Dermis microvascular lymphatic vessel endothelial cell (primary cell): ENCODE data around the gene CTSE. TPM values are rescaled to one million over a fixed set of nuclear protein-coding genes. Genes with fewer than 3 reads are reported as not detected.

Source experiments
- DNase-seq, 2 donors: peaks; one replicate each; pipeline versions ENCODE4 v3.0.0 to v3.0.0-alpha.2; 2010; ENCODE audit warnings: low read depth in 2 of 2
- total RNA-seq: library from RNA; depleted of rRNA; stranded (reverse); fragments of >200 nt; gene quantifications from 2 replicates; pipeline ENCODE4 v1.2.1, GENCODE V29; 2014

The CTSE gene
- total RNA-seq, 1 donor from 2014 or later = not detected

DNA sequence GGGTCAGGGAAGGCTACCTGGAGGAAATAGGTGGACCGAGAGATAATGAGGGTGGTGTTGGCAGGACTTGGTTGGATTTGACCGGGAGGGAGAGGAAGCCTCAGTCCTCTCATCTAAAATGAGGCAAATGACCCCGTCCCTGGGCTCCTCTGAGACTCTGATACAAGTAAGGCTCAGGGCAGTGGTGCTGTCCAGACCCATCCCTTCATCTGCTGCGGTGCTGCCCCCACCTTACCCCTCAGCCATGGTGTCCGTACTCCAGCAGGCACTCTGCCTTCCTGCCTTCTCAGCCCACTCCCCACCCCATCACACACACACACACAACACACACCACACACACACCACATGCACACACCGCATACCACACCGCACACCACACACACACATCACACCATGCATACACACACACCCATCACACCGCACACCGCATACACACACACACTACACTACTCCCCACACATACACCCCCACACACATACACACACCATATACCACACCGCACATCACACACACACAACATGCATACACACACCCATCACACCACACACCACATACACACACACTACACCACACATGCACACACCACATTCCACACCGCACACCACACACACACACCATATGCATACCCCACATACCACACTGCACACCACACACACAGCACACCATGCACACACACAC, 51.1 kb downstream of the CTSE start:
- DNase-seq = no peak

DNA sequence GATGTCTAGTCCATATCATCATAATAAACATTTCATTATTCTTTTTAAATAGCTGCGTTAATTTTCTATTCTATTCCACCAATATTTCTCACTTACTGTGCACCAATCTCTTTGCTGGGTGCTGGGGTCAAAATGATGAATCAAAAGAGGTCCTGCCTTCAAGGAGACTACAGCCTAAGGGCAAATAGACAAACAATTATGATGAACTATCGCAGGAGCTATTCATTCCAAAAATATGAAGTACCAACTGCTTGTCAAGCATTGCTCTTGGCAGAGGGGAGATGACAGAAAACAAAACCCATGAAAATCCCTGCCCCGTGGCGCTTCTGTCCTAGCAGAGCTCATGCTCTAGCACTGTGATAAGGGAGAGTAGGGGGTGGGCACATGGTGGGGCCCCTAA, 51.6 kb downstream of the CTSE start:
- DNase-seq = no peak

DNA sequence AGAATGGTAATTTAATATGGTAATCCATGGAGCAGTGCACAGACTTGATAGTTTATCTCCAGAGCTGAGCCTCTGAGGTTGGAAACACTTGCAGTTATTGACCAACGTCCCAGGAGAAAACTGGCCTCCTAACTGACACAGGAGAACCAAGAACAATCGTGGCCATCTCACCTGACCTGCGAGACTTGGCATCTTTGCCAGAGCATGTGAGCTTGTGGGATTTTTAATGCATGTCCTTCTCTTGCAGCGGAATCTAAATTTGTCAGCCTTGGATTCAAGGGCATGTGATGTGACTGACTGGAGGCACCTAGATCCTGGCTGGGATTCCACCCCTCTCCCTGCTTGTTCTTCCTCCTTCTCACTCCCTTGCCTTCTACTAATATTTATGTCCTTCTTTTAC, 52.6 kb downstream of the CTSE start:
- DNase-seq = no peak

DNA sequence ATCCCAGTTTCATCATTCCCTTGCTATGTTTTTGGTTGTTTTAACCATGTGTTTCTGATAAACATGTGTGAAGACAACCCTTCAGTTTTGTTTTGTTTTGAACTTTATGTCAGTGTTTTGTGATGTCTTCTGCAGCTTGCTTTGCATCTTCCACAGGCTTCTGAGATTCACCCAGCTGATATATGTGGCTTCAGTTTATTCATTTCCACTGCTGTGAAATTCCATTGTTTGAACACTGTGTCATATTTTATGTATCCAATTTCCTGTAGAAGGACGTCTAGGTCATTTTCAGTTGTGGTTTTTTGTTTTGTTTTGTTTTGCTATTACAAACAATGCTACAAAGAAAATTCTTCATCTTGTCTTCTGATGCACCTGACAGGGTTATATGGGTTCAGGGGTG, 53.2 kb downstream of the CTSE start:
- peak; percentile 12 to 59 for DNase-seq

DNA sequence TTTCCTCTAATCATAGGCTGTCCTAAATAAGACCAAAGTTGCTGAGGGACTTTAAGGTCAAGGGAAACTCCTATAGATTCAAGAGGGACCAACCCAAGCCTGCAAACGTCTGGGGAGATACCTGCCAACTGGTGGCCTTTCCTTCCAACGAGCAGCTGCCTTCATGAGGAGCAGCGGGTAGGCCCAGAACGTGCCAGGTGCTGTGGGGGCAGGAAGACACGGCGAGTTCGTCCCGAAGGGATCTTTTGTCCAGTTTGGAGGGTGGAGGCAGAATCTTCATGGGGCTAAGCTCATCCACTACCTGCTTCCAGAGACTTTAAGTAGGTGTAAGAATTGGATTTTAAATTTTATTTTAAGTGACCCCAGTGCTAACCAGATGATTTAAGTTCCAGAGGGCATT, 54.5 kb downstream of the CTSE start:
- DNase-seq = no peak

DNA sequence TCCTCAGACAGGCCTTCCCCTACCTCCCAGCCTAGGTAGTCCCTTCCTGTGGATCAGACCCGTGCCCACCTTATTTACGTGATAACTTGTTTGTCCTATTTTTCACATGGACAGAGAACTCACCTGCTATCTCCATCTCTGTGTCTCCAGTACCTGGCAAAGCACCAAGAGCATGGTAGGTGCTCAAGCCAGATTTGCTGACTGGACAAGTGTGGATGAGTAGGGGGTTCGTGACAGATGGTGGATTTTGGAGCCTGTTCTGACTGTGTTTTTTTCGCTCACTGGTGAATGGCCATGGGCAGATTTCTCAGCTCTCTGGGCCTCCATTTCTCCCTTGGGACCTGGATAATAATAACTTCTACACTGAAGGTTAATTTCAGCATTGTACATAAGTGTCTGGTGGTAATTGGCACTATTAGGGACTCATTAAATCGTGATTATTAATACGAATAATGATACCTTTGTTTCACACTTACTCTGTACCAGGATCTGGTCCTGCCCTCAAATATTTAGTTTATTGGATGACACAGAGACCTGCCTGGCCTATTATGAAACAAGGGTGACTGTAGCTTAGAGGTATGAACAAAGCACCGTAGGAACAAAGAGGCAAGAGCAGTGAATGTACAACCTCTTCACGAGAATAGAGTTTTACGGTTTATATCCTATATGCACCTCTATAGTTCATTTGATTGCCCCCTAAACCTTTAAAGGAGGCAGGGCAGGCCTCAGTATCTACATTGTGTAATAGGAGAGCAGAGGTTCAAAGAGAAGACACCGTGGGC, 56.0 kb downstream of the CTSE start:
- no peak for DNase-seq

DNA sequence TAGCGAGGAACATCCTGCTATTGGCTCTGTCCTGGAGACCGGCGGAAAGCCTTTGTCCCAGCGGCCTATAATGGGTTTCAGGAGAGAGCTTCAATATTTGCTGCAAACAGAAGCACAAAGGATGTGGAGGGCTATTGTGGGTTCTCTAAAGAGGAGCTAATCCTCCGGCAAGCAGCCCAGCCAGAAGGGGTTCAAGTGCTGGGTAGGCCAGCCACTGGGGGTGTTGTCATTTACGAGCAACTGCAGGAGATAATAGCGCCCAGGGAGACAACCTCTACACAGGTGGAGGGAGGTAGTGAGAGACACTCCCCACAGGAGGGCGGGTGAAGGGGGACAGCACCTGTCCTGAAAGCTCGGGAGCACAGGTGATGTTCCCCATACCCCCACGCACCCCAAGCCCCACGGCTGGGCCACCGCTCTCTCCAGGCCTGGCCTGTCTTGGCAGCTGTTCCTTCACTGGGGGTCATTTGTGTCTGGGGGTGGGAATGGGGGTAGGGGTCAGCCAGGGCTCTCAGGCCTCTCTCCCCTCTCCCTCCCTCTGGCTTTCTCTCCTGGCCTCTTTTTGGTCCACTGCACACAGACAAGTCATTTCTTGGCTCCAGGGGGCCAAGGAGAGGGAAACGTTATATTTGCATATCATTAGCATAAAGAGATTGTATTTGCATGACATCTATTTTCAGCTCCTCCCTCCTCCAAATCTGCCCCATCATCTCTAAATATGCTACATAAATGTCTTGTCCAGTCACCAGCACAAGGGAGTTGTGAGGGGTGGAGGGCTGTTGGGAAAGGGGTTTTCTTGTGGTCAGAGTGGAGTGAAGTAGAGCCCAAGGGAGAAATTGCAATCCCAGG, 58.4 kb downstream of the CTSE start:
- DNase-seq = no peak

DNA sequence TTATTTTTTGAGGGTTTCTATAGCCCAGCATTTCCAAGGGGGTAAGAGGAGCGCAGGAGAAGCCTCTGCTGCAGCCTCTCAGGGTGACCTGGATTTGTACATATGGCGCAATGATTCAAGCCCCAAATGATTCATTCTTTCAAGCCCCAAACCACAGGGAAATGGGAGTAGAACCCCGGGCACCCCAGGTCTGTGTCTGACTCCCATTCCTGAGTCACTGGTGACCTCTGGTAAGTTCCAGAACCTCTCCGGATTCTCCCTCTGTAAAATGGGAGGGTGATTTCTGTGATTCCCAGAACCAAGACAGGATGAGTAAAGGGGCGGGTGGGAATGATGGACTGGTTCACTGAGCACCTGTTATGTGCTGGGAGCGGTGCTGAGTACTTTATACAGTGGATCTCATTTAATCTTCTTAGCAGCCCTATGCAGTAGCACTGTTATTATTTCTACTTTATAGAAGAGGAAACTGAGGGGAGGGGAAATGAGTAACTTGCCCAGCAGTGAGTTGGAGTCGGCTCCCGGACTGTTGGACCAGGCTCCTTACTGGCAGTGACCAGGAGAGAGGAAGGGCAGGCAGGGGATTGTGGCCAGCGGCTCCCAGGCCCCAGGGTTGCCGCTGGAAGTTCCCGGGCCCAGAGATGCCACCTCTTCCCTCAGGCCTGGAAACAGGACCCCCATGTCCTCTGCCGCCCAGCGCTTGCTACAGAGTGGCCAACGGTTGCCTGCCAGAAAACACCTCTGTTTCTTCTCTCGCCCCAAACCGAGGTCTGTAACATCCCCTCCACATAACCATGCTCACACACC, 60.1 kb downstream of the CTSE start:
- DNase-seq = peak in 1 of 2 donors; percentile 29

DNA sequence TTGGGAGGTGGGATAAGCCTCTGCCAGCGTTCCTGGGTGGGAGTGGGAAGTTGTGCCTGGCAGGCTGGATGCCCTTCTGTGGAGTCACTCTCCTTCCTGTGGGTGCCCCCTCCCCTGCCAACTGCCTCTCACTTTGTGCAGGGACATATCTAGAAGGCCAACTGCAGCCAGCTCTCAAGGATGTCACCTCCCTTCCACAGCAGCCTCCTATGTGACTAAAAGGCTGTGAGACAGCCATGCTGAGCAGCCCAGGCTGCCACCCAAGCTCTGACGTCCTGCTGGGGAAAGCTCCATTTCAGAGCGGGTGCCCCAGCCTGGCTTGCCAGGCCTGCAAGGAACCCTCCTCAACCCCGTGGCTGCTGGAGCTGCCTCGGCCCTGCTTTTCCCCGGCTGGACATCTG, 60.9 kb downstream of the CTSE start:
- no peak for DNase-seq

DNA sequence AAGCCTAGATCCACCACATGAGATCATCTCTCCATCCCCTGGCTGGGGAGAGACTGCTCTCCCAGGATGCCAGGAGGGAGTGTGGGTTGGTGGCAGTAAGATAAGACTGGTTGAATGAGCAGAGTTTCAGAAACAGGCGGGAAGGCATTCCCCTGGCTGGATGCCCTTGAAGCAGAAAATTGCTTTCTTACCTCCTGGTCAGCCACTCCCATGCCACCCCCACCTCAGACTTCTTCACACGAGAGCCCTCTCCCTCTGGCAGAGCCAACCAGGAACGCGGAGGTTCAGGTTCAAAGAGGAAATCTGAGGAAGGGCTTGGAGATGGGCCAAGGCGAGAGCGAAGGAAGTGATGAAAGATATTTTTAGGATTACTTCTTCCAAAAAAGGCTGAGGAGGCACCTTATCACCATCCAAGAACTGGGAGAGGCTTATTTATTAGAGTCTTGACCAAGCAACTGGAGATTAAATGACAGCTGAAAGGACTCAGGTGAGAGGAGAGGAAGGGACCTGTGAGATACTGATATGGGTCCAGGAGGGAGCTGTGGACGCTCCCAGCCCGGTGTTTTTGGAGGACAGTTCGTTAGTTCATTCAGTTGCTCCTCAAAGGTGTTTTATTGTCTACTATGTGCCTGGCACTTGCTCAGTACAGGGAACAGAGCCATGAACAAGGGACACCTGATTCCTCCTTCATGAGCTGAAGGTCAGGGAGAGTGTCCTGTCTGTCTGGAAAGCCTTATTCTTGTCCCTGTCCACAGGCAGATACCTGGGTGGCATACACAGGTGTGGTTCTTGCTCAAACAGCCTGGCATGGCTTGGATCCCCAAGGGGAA, 61.5 kb downstream of the CTSE start:
- peak in 1 of 2 donors; percentile 23 for DNase-seq

DNA sequence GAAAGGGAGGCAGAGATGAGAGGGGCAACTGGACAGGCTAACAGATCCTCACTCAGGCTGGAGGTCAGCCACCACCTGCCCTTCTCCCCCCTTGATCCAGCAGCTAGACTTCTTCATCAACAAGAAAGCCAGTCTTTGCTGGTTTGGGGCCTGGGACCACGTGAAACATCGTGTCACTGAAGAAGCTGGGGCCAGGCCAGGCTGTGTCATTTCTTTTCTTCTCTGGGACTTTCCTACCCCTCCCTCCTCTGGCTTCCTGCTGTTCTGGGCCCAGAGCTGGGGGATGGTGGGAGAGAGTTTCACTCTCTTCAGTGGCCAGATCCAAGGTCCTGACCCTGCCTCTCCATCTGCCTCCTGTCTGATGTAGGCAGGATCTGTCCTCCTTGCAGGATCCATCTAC, 62.3 kb downstream of the CTSE start:
- peak in 1 of 2 donors; percentile 70 for DNase-seq

DNA sequence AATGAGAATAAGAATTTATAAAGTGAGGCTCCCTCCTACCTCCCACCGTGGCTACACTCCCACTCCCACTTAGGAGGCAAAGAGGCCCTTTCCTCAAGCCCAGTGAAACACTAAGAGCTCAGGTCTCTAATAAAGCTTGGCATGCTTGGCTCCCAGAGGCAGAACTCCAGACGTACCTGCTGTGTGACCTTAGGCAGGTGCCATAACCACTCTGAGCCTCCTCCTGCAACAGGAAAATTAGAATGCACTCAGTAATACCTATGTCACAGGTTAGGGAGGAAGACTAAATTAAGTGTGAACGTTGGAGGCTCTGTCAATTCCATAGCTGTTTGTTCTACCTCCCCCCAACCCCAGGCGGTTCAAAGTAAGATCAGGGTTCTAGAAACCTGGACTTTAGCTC, 63.9 kb downstream of the CTSE start:
- DNase-seq = no peak

Other genes with a start within 250 kb of the CTSE start
- gene RAB29, start 248.4 kb downstream of the CTSE start, total RNA-seq = 18.1 and 30.8 TPM in 2 replicates
- 8.1 and 12.3 TPM in 2 replicates for gene SLC41A1, start 210.7 kb downstream of the CTSE start, total RNA-seq
- gene PM20D1, start 173.8 kb downstream of the CTSE start, total RNA-seq = under 0.01 and 0.25 TPM in 2 replicates
- gene SLC26A9, start 80.4 kb downstream of the CTSE start, total RNA-seq = not detected in 2 replicates
- under 0.01 TPM in 1 of 2 replicates, not detected in the other for gene RAB7B, start 20.5 kb downstream of the CTSE start, total RNA-seq
- gene RHEX, start 29.3 kb upstream of the CTSE start, total RNA-seq = not detected in 2 replicates
- not detected in 2 replicates for gene AVPR1B, start 93.5 kb upstream of the CTSE start, total RNA-seq
- 3.9 and 4.2 TPM in 2 replicates for gene FAM72A, start 178.9 kb upstream of the CTSE start, total RNA-seq
- 56.6 and 67.3 TPM in 2 replicates for gene SRGAP2, start 179.6 kb upstream of the CTSE start, total RNA-seq